GM23338 (cell line): ENCODE results near the gene DNAH10. TPM values are rescaled to one million over a fixed set of nuclear protein-coding genes. Genes with fewer than 3 reads are reported as not detected.

Experiments used
- ATAC-seq: fragments of 200-7000 bp; cut with Tn5 transposase; 3 replicates; pipeline ENCODE4 v1.9.1; 2020
- DNase-seq: peaks from one replicate; pipeline ENCODE4 v3.0.0-alpha.2; 2015; ENCODE audit warnings: low spot score
- H2AFZ ChIP-seq: fragments of 200-600 bp; sonication (generic); 2 replicates; pipeline ENCODE4 v1.8.0; 2016; ENCODE audit warnings: antibody characterized with exemption, mild to moderate bottlenecking, moderate library complexity
- H3F3A ChIP-seq: fragments of 200-600 bp; sonication (generic); replicated peaks from 2 replicates; pipeline ENCODE4 v1.8.0; 2017; ENCODE audit warnings: antibody characterized with exemption, mixed run types, low read depth
- H3K27ac ChIP-seq: fragments of 200-600 bp; sonication (generic); 2 replicates; pipeline ENCODE4 v1.6.1; 2016; ENCODE audit warnings: low read depth
- H3K27me3 ChIP-seq: fragments of 200-600 bp; sonication (generic); 2 replicates; pipeline ENCODE4 v1.8.0; 2016; ENCODE audit warnings: mild to moderate bottlenecking, mixed run types, moderate library complexity; ENCODE audit not compliant: insufficient read depth
- H3K36me3 ChIP-seq: fragments of 200-600 bp; sonication (generic); 2 replicates; pipeline ENCODE4 v1.8.0; 2016; ENCODE audit warnings: mild to moderate bottlenecking; ENCODE audit not compliant: insufficient read depth
- H3K4me1 ChIP-seq: fragments of 200-600 bp; sonication (generic); 2 replicates; pipeline ENCODE4 v1.8.0; 2016; ENCODE audit warnings: mild to moderate bottlenecking, moderate library complexity; ENCODE audit not compliant: insufficient read depth
- H3K4me2 ChIP-seq: fragments of 200-600 bp; sonication (generic); 2 replicates; pipeline ENCODE4 v1.7.1; 2017; ENCODE audit warnings: mixed run types
- H3K4me3 ChIP-seq: fragments of 200-600 bp; sonication (generic); 2 replicates; pipeline ENCODE4 v1.6.1; 2016; ENCODE audit warnings: mixed run types
- H3K79me2 ChIP-seq: fragments of 200-600 bp; sonication (generic); replicated peaks from 2 replicates; pipeline ENCODE4 v1.8.0; 2017; ENCODE audit warnings: mild to moderate bottlenecking; ENCODE audit not compliant: insufficient read depth
- H3K9me2 ChIP-seq: fragments of 200-600 bp; sonication (generic); 2 replicates; pipeline ENCODE4 v1.8.0; 2017; ENCODE audit not compliant: insufficient read depth
- H4K20me1 ChIP-seq: fragments of 200-600 bp; sonication (generic); replicated peaks from 2 replicates; pipeline ENCODE4 v1.8.0; 2017; ENCODE audit warnings: mild to moderate bottlenecking; ENCODE audit not compliant: insufficient read depth
- H3K27ac Mint-ChIP-seq: 2 replicates; pipeline ENCODE4 v1.8.0; 2020; ENCODE audit warnings: inconsistent platforms, mild to moderate bottlenecking, moderate library complexity, mixed read lengths
- H3K27me3 Mint-ChIP-seq: 3 replicates; pipeline ENCODE4 v1.8.0; 2022; ENCODE audit warnings: low read depth, mild to moderate bottlenecking, moderate library complexity, mixed read lengths, inconsistent platforms; ENCODE audit not compliant: insufficient read depth, poor library complexity
- H3K36me3 Mint-ChIP-seq: 3 replicates; pipeline ENCODE4 v1.8.0; 2021; ENCODE audit warnings: low read depth, mild to moderate bottlenecking, inconsistent platforms, moderate library complexity, mixed read lengths
- H3K4me1 Mint-ChIP-seq: 3 replicates; pipeline ENCODE4 v1.8.0; 2020; ENCODE audit warnings: mild to moderate bottlenecking, inconsistent platforms, mixed read lengths
- H3K4me3 Mint-ChIP-seq: 3 replicates; pipeline ENCODE4 v1.8.0; 2021; ENCODE audit warnings: moderate library complexity, mild to moderate bottlenecking, inconsistent platforms, mixed read lengths
- H3K9me3 Mint-ChIP-seq: 3 replicates; pipeline ENCODE4 v1.8.0; 2020; ENCODE audit warnings: moderate library complexity, mild to moderate bottlenecking, inconsistent platforms, mixed read lengths
- CTCF ChIP-seq, 2 experiments: fragments of 200-600 bp in 1 of 2; sonication (generic) in 1 of 2; conservative IDR thresholded peaks; 2 replicates each; pipeline versions ENCODE4 v1.5.1 to v1.6.1; 2016 to 2017; ENCODE audit warnings: antibody characterized with exemption in 2 of 2, low read depth in 2 of 2, mild to moderate bottlenecking in 2 of 2, moderate library complexity in 1 of 2
- ETS1 ChIP-seq: IDR thresholded peaks from 2 replicates; pipeline ENCODE4 v1.6.1; 2016; ENCODE audit warnings: antibody characterized with exemption
- NANOG ChIP-seq: IDR thresholded peaks from 2 replicates; pipeline ENCODE4 v1.6.1; 2016; ENCODE audit warnings: antibody characterized with exemption, borderline replicate concordance
- STAT1 ChIP-seq: IDR thresholded peaks from one replicate; pipeline ENCODE4 v1.6.1; 2016; ENCODE audit warnings: antibody characterized with exemption; ENCODE audit not compliant: unreplicated experiment
- ZNF462 ChIP-seq: fragments of 250-450 bp; sonication (Bioruptor Pico); IDR thresholded peaks from 2 replicates; pipeline ENCODE4 v1.5.0; 2020; ENCODE audit warnings: mild to moderate bottlenecking, moderate library complexity
- polyA plus RNA-seq: library from polyadenylated mRNA; unstranded; fragments of >200 nt; fragmentation: Nextera tagmentation; extraction: Ambion mirVana; gene quantifications from 2 replicates; pipeline ENCODE4 v1.2.1, GENCODE V29; 2016
- total RNA-seq: library from RNA; depleted of rRNA; stranded (reverse); fragments of >200 nt; shearing (Covaris generic); gene quantifications from 2 replicates; pipeline ENCODE4 v1.2.3, GENCODE V29; 2014

DNAH10 gene
- total and polyA plus RNA-seq, 2 experiments from 2014 or later, result 0.03 TPM

DNA sequence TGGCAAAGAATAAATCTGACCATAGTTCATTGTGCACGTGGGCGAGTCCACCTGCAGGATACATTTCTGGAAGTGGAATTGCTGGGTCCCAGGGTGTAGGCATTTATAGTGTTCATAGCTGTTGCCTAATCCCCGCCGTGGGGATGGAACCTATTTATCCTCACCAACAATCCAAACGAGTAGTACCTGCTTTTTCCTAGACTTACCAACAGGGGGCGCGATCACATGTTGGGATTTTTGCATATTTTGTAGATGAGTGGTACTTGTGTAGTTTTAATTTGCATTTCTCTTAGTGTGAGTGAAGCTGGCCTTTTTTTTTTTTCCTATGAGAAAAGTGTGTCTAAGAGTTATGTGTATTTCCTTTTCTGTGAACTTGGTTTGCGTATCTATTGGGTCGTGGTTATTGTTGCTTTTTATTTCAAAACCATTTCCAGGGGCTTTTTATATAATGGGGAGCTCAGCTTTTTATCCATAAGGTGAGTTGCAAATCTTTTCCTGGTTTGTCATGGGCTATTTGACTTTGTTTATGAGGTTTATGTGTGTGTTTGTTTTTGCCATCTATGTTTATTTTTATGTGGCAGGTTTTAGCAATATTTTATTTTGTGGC, 143.3 kb downstream of the DNAH10 start:
- Histone ChIP-seq H3K4me2 (no peak overlapping the region), H3K9me2 (no peaks in the 10 kb centered on the region), H2AFZ (no peak overlapping the region), H3K4me1 (peaks cover 4% of the 10 kb centered on the region; the same call in 1 of the 2 replicates), H3K79me2 (no peaks in the 10 kb centered on the region), H3K4me3 (no peak overlapping the region), H4K20me1 (no peaks in the 10 kb centered on the region), H3K27ac (no peak overlapping the region), H3F3A (no peaks in the 10 kb centered on the region), H3K27me3 (no peaks in the 10 kb centered on the region), H3K36me3 (no peaks in the 10 kb centered on the region)
- Mint-ChIP-seq H3K4me1 (peaks cover 8% of the 10 kb centered on the region), H3K9me3 (peaks cover 7% of the 10 kb centered on the region), H3K36me3 (peaks cover 6% of the 10 kb centered on the region), H3K27me3 (peaks cover 35% of the 10 kb centered on the region), H3K4me3 (no peak overlapping the region), H3K27ac (no peak overlapping the region)
- ATAC-seq, result no peak; the same call in 1 of the 3 replicates
- TF ChIP-seq CTCF (conservative IDR thresholded peaks at IDR 0.05; ENCODE audit: low read depth in 2 of 2) (peak; percentile 84 to 95), NANOG (no peak), ZNF462 (CRISPR knock-in tag) (no peak), ETS1 (no peak), STAT1 (no peak)
- peak; percentile 81 for DNase-seq
